GM19099 (cell line): Measurements from ENCODE around the gene ERI2.

Source experiments
- POLR2A ChIP-seq: IDR thresholded peaks from 3 replicates; pipeline ENCODE4 v1.6.1; 2011; ENCODE audit warnings: low read depth; ENCODE audit not compliant: insufficient read length; ENCODE audit errors: extremely low read depth

ERI2 gene

GRCh38 chr16:20833086-20833485 lies 26.8 kb upstream of the ERI2 start:
- TF ChIP-seq POLR2A: no peak

- TF ChIP-seq POLR2A: no peak
These were observed 24.1 kb upstream of the ERI2 start for GRCh38 chr16:20830372-20830771.

GRCh38 chr16:20829536-20829935 lies 23.3 kb upstream of the ERI2 start:
- no peak for TF ChIP-seq POLR2A

- TF ChIP-seq POLR2A: no peak
These were observed 19.8 kb upstream of the ERI2 start for GRCh38 chr16:20826039-20826566.

- no peak for TF ChIP-seq POLR2A
These were observed 16.5 kb upstream of the ERI2 start for GRCh38 chr16:20822521-20823325.

- TF ChIP-seq POLR2A: no peak
These were observed 15.4 kb upstream of the ERI2 start for GRCh38 chr16:20821682-20822081.

GRCh38 chr16:20818929-20819585 lies 12.8 kb upstream of the ERI2 start:
- no peak for TF ChIP-seq POLR2A

- no peak for TF ChIP-seq POLR2A
These were observed 8.5 kb upstream of the ERI2 start for GRCh38 chr16:20814784-20815183.

GRCh38 chr16:20812510-20812909 lies 6.2 kb upstream of the ERI2 start:
- no peak for TF ChIP-seq POLR2A

GRCh38 chr16:20811889-20812439 lies 5.7 kb upstream of the ERI2 start:
- TF ChIP-seq POLR2A: no peak

- no peak for TF ChIP-seq POLR2A
These were observed 1.6 kb upstream of the ERI2 start for GRCh38 chr16:20807862-20808261.

- TF ChIP-seq POLR2A: no peak
These were observed 2.6 kb downstream of the ERI2 start for GRCh38 chr16:20803561-20804214.

- no peak for TF ChIP-seq POLR2A
These were observed 3.1 kb downstream of the ERI2 start for GRCh38 chr16:20803192-20803560.

- no peak for TF ChIP-seq POLR2A
These were observed 5.0 kb downstream of the ERI2 start for GRCh38 chr16:20801278-20801677.

- no peak for TF ChIP-seq POLR2A
These were observed 6.7 kb downstream of the ERI2 start for GRCh38 chr16:20799599-20799998.

GRCh38 chr16:20798364-20798763 lies 7.9 kb downstream of the ERI2 start:
- TF ChIP-seq POLR2A: no peak

GRCh38 chr16:20791923-20792612 lies 14.2 kb downstream of the ERI2 start:
- TF ChIP-seq POLR2A: no peak
